Measurements from ENCODE around the gene HOXB13.

- TF ChIP-seq RAD21 (IDR thresholded peaks at IDR 0.05; ENCODE audit: low read depth) (no peak), USF1 (IDR thresholded peaks at IDR 0.05) (no peak), TAF1 (IDR thresholded peaks at IDR 0.05; ENCODE audit: low read depth) (no peak), CEBPB (IDR thresholded peaks at IDR 0.05) (no peak), CREB1 (IDR thresholded peaks at IDR 0.05; ENCODE audit: low read depth) (no peak), TEAD4 (IDR thresholded peaks at IDR 0.05) (no peak), EGR1 (IDR thresholded peaks at IDR 0.05) (no peak), REST (IDR thresholded peaks at IDR 0.05; ENCODE audit: low read depth) (no peak), EP300 (IDR thresholded peaks at IDR 0.05; ENCODE audit: borderline replicate concordance) (no peak), FOXM1 (IDR thresholded peaks at IDR 0.05; ENCODE audit: borderline replicate concordance, low read depth) (no peak), MAX (IDR thresholded peaks at IDR 0.05) (no peak), ZBTB7A (IDR thresholded peaks at IDR 0.05; ENCODE audit: low read depth) (no peak), YY1 (IDR thresholded peaks at IDR 0.05; ENCODE audit: low read depth) (no peak)
Measured at GRCh38 chr17:48730240-48730550, 1.6 kb upstream of the HOXB13 start.
